WTC11 (cell line): Measurements from ENCODE around the gene ASTN2. TPM values are rescaled to one million over a fixed set of nuclear protein-coding genes. Genes with fewer than 3 reads are reported as not detected.

Experiments used
- ATAC-seq: fragments of 200-7000 bp; cut with Tn5 transposase; 2 replicates; pipeline ENCODE4 v1.10.0; 2021; ENCODE audit warnings: mild to moderate bottlenecking, moderate library complexity
- CTCF ChIA-PET: fragments of 300-600 bp; sonication (Branson Sonifier 250); formaldehyde crosslinking; loops from one replicate; lab custom pipeline; 2021; ENCODE audit warnings: antibody characterized with exemption; lab: Charles Lee
- POLR2A ChIA-PET: fragments of 350-600 bp; sonication (Branson Sonifier 250); formaldehyde crosslinking; loops from one replicate; lab custom pipeline; 2021; ENCODE audit warnings: antibody characterized with exemption; lab: Charles Lee
- DNase-seq: peaks from one replicate; pipeline ENCODE4 v3.0.0; 2021; ENCODE audit warnings: low spot score
- H3K27ac Mint-ChIP-seq: 2 replicates; pipeline ENCODE4 v1.8.0; 2021; ENCODE audit warnings: mixed read lengths
- H3K27me3 Mint-ChIP-seq: 2 replicates; pipeline ENCODE4 v1.8.0; 2021; ENCODE audit warnings: low read depth, mild to moderate bottlenecking, moderate library complexity, mixed read lengths
- H3K36me3 Mint-ChIP-seq: 2 replicates; pipeline ENCODE4 v1.8.0; 2021; ENCODE audit warnings: mixed read lengths
- H3K4me1 Mint-ChIP-seq: 2 replicates; pipeline ENCODE4 v1.8.0; 2022; ENCODE audit warnings: mixed read lengths
- H3K4me3 Mint-ChIP-seq: 2 replicates; pipeline ENCODE4 v1.8.0; 2021; ENCODE audit warnings: mild to moderate bottlenecking, moderate library complexity, mixed read lengths
- H3K9me3 Mint-ChIP-seq: 2 replicates; pipeline ENCODE4 v1.8.0; 2021; ENCODE audit warnings: mixed read lengths
- AFF4 ChIP-seq: sonication (generic); formaldehyde crosslinking; IDR thresholded peaks from 2 replicates; pipeline ENCODE4 v1.8.1; 2023; ENCODE audit warnings: mild to moderate bottlenecking, missing genetic modification reagents, borderline replicate concordance
- ATF3 ChIP-seq: sonication (generic); formaldehyde crosslinking; conservative IDR thresholded peaks from 2 replicates; pipeline ENCODE4 v1.8.1; 2022; ENCODE audit warnings: mild to moderate bottlenecking, missing genetic modification reagents
- ERG ChIP-seq: fragments of 250-450 bp; sonication (Bioruptor Pico); IDR thresholded peaks from 2 replicates; pipeline ENCODE4 v1.8.0; 2021; ENCODE audit warnings: mild to moderate bottlenecking
- FOXK1 ChIP-seq: sonication (generic); formaldehyde crosslinking; IDR thresholded peaks from 2 replicates; pipeline ENCODE4 v1.8.0; 2022; ENCODE audit warnings: mild to moderate bottlenecking, moderate library complexity, missing genetic modification reagents
- GRHL2 ChIP-seq: fragments of 250-450 bp; sonication (Bioruptor Pico); IDR thresholded peaks from 2 replicates; pipeline ENCODE4 v1.8.0; 2022; ENCODE audit warnings: mild to moderate bottlenecking, moderate library complexity; ENCODE audit not compliant: insufficient replicate concordance, severe bottlenecking
- IRF2 ChIP-seq: sonication (generic); formaldehyde crosslinking; IDR thresholded peaks from 2 replicates; pipeline ENCODE4 v1.8.0; 2022; ENCODE audit warnings: low read depth, missing genetic modification reagents, borderline replicate concordance
- NR2C2 ChIP-seq: sonication (generic); formaldehyde crosslinking; IDR thresholded peaks from 2 replicates; pipeline ENCODE4 v1.8.0; 2022; ENCODE audit warnings: mild to moderate bottlenecking, missing genetic modification reagents
- PRRX2 ChIP-seq: fragments of 250-450 bp; sonication (Bioruptor Pico); IDR thresholded peaks from 2 replicates; pipeline ENCODE4 v1.8.0; 2021; ENCODE audit warnings: mild to moderate bottlenecking
- RELA ChIP-seq: sonication (generic); formaldehyde crosslinking; IDR thresholded peaks from 2 replicates; pipeline ENCODE4 v1.8.1; 2022; ENCODE audit warnings: missing genetic modification reagents, mild to moderate bottlenecking, borderline replicate concordance
- RORB ChIP-seq: fragments of 250-450 bp; sonication (Bioruptor Pico); IDR thresholded peaks from 2 replicates; pipeline ENCODE4 v1.9.0; 2021; ENCODE audit warnings: mild to moderate bottlenecking
- SOX15 ChIP-seq: fragments of 250-450 bp; sonication (Bioruptor Pico); IDR thresholded peaks from 2 replicates; pipeline ENCODE4 v1.9.0; 2021; ENCODE audit warnings: mild to moderate bottlenecking
- TP53 ChIP-seq: sonication (generic); formaldehyde crosslinking; IDR thresholded peaks from 2 replicates; pipeline ENCODE4 v1.8.1; 2023; ENCODE audit warnings: mild to moderate bottlenecking, missing genetic modification reagents
- ZBTB43 ChIP-seq: sonication (generic); formaldehyde crosslinking; IDR thresholded peaks from 2 replicates; pipeline ENCODE4 v1.8.1; 2023; ENCODE audit warnings: mild to moderate bottlenecking, missing genetic modification reagents
- ZNF263 ChIP-seq: sonication (generic); formaldehyde crosslinking; IDR thresholded peaks from 2 replicates; pipeline ENCODE4 v1.8.1; 2022; ENCODE audit warnings: low read depth, mild to moderate bottlenecking, moderate library complexity, missing genetic modification reagents
- ZNF317 ChIP-seq: sonication (generic); formaldehyde crosslinking; IDR thresholded peaks from 2 replicates; pipeline ENCODE4 v1.8.1; 2023; ENCODE audit warnings: low read depth, mild to moderate bottlenecking, moderate library complexity, missing genetic modification reagents, borderline replicate concordance
- ZNF396 ChIP-seq: fragments of 250-450 bp; sonication (Bioruptor Pico); IDR thresholded peaks from 2 replicates; pipeline ENCODE4 v1.8.0; 2021; ENCODE audit warnings: mild to moderate bottlenecking, moderate library complexity, borderline replicate concordance
- ZNF425 ChIP-seq: fragments of 250-450 bp; sonication (Bioruptor Pico); conservative IDR thresholded peaks from 2 replicates; pipeline ENCODE4 v1.9.0; 2021; ENCODE audit warnings: mild to moderate bottlenecking
- ZSCAN18 ChIP-seq: fragments of 250-450 bp; sonication (Bioruptor Pico); IDR thresholded peaks from 2 replicates; pipeline ENCODE4 v2.1.2; 2022; ENCODE audit warnings: mild to moderate bottlenecking, moderate library complexity
- total RNA-seq: library from RNA; stranded (reverse); gene quantifications from 3 replicates; pipeline ENCODE4 v1.2.3, GENCODE V29; 2021

Gene ASTN2
- total RNA-seq, 1 experiment from 2014 or later = 16.2 TPM

GRCh38 chr9:117394655-117395054 is 20.2 kb downstream of the ASTN2 start:
- peak overlapping the region; percentile 12; the same call in 1 of the 2 replicates for H3K27ac Mint-ChIP-seq
- POLR2A ChIA-PET = no interaction called here
- DNase-seq = no peak
- H3K27me3 Mint-ChIP-seq = no peaks in the 10 kb centered on the region
- TF ChIP-seq NR2C2 (CRISPR knock-in tag) (no peak), ZBTB43 (CRISPR knock-in tag) (no peak), ZNF396 (CRISPR knock-in tag) (no peak), PRRX2 (no peak), IRF2 (CRISPR knock-in tag) (no peak), AFF4 (CRISPR knock-in tag) (no peak), GRHL2 (CRISPR knock-in tag) (no peak), ZNF425 (CRISPR knock-in tag) (no peak), FOXK1 (CRISPR knock-in tag) (no peak), SOX15 (CRISPR knock-in tag) (no peak), ERG (CRISPR knock-in tag) (no peak), TP53 (CRISPR knock-in tag) (no peak), ATF3 (no peak), ZNF317 (no peak), ZNF263 (CRISPR knock-in tag) (no peak), RELA (CRISPR knock-in tag) (no peak), ZSCAN18 (no peak), RORB (CRISPR knock-in tag) (no peak)
- ATAC-seq = peak; percentile 49
- no peaks in the 10 kb centered on the region for H3K9me3 Mint-ChIP-seq
- no peaks in the 10 kb centered on the region for H3K36me3 Mint-ChIP-seq
- no peak overlapping the region for H3K4me3 Mint-ChIP-seq
- H3K4me1 Mint-ChIP-seq = peaks cover 18% of the 10 kb centered on the region
- CTCF ChIA-PET = interaction anchor here (0.9 to 2.0 kb wide), 4 partner anchors 17 to 76 kb away, joined by 3 to 7 read pairs (median 4); no protein-coding TSS in a partner anchor
